SJCRH30 (cell line): ENCODE data around the gene ANKRD10. TPM values are rescaled to one million over a fixed set of nuclear protein-coding genes. Genes with fewer than 3 reads are reported as not detected.
A peak's percentile ranks its signal among the peaks of the same experiment; 100 is the strongest.
"Not testable (repeated sequence)": the region's sequence is repeated elsewhere in the genome, so short reads cannot be mapped to it uniquely, and the experiment has no call there.

Experiments
- DNase-seq, 2 experiments: peaks; one replicate each; pipeline ENCODE4 v3.0.0-alpha.2; 2015 to 2020
- H3K27ac ChIP-seq: fragments of 250-450 bp; sonication (Bioruptor Pico); 2 replicates; pipeline ENCODE4 v1.5.1; 2020; ENCODE audit warnings: mild to moderate bottlenecking, moderate library complexity
- H3K27me3 ChIP-seq: fragments of 250-450 bp; sonication (Bioruptor Pico); 2 replicates; pipeline ENCODE4 v1.5.1; 2020; ENCODE audit warnings: mild to moderate bottlenecking, moderate library complexity
- H3K36me3 ChIP-seq: fragments of 250-450 bp; sonication (Bioruptor Pico); 2 replicates; pipeline ENCODE4 v1.5.1; 2020; ENCODE audit warnings: mild to moderate bottlenecking, moderate library complexity
- H3K4me1 ChIP-seq: fragments of 250-450 bp; sonication (Bioruptor Pico); 2 replicates; pipeline ENCODE4 v1.5.1; 2020; ENCODE audit warnings: mild to moderate bottlenecking, moderate library complexity
- H3K4me3 ChIP-seq: fragments of 250-450 bp; sonication (Bioruptor Pico); 2 replicates; pipeline ENCODE4 v1.5.1; 2020; ENCODE audit warnings: mild to moderate bottlenecking, moderate library complexity
- H3K9me3 ChIP-seq: fragments of 250-450 bp; sonication (Bioruptor Pico); replicated peaks from 2 replicates; pipeline ENCODE4 v1.5.1; 2020; ENCODE audit warnings: mild to moderate bottlenecking, moderate library complexity
- total RNA-seq: library from RNA; depleted of rRNA; stranded (reverse); fragments of >200 nt; shearing (Covaris generic); gene quantifications from 2 replicates; pipeline ENCODE4 v1.2.3, GENCODE V29; 2014

Gene ANKRD10
- total RNA-seq, 1 experiment from 2014 or later: 68.2 TPM

DNA sequence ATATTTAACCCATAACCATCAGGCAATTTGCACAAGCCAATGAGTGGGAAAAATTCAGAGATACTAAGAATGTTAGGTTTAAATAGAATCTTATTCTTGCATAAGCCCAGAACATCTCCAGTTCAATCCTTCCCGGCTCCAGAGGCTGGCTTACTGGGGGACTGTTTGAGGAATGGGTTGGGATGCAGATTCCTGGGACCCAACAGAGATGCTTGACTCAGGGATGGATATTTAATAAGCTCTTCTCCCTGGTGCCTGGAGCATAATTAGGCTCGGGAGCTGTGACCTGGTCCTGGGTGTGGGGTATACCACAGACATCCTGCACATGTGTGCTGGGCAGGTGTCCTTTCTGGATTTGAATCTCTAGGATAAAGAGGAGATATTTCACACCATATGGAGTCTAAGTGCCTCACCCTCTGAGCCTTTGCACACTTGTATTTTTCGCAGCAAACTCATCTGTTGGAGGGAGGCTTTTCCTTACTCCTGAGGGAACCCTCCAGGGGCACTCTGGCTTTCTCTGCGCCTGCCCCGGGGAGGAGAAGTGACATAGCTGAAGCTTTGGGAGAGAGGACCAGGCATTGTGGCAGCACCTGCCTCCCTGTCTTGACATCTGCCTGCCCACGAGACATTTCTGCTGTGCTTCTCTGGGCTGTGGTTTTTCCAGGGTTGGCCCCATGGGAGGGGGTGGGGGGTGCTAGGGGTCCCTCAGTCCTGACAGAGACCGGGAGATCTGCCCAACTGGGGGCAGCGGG, 36.1 kb upstream of the ANKRD10 start:
- Histone ChIP-seq H3K4me3 (no peak overlapping the region), H3K4me1 (no peaks in the 10 kb centered on the region), H3K27me3 (no peaks in the 10 kb centered on the region), H3K27ac (no peak overlapping the region), H3K9me3 (no peaks in the 10 kb centered on the region), H3K36me3 (no peaks in the 10 kb centered on the region)
- DNase-seq: peak; percentile 16 to 37

DNA sequence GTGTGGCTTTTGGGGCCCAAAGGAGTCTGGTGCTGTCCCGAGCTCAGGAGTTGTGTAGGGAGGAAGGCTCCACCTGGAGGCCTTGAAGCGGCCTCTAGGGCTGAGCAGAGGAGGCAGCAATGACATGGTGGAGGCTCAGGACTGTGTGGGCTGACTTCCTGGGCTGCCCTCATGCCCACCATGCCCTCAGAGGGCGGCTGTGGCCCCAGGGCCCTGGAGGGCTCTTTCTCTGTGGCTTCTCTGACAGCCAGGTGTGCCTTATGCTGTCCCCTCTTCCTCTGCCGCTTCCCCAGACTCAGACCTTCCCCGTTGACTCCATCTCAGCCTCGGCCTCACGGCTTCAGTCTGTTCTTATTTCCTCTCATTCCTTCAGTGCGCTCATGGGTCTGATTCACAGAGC, 35.5 kb upstream of the ANKRD10 start:
- Histone ChIP-seq H3K27ac (no peak overlapping the region), H3K4me1 (no peaks in the 10 kb centered on the region), H3K36me3 (no peaks in the 10 kb centered on the region), H3K4me3 (no peak overlapping the region), H3K9me3 (no peaks in the 10 kb centered on the region), H3K27me3 (no peaks in the 10 kb centered on the region)
- no peak for DNase-seq

DNA sequence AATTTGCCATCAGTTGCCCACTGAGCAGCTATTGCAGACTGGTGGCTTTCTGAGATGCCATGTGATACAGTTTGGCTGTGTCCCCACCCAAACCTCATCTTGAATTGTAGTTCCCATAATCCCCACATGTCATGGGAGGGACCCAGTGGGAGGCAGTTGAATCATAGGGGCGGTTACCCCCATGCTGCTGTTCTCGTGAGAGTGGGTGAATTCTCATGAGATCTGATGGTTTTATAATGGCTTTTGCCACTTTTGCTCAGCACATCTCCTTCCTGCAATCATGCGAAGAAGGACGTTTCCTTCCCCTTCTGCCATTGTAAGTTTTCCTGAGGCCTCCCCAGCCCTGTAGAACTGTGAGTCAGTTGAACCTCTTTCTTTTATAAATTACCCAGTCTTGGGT, 34.8 kb upstream of the ANKRD10 start:
- H3K4me3 ChIP-seq: no peak overlapping the region
- no peaks in the 10 kb centered on the region for H3K27me3 ChIP-seq
- DNase-seq: no peak
- H3K27ac ChIP-seq: no peak overlapping the region
- no peaks in the 10 kb centered on the region for H3K36me3 ChIP-seq
- H3K4me1 ChIP-seq: no peaks in the 10 kb centered on the region
- H3K9me3 ChIP-seq: no peaks in the 10 kb centered on the region

DNA sequence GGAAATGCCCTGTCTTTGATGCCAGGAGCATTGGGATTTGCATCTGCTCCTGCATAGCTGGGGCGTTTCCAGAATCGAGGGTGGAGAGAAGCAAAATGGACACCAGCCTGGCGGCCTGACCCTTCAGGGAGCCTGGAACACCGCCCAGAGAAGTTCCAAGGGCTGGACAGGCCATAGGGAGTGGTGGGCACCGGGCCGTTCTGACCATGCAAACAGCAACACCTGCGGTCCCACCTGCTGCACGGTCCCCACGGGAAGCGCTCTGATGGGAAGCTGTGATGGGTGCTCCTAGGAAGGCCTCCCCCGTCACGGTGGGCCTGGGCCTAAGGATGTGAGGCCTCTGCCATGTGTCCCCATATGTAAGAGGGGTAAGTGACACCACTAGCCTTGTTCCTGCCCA, 34.2 kb upstream of the ANKRD10 start:
- DNase-seq: no peak
- Histone ChIP-seq H3K4me3 (no peak overlapping the region), H3K9me3 (no peaks in the 10 kb centered on the region), H3K27me3 (no peaks in the 10 kb centered on the region), H3K4me1 (no peaks in the 10 kb centered on the region), H3K27ac (no peak overlapping the region), H3K36me3 (no peaks in the 10 kb centered on the region)

DNA sequence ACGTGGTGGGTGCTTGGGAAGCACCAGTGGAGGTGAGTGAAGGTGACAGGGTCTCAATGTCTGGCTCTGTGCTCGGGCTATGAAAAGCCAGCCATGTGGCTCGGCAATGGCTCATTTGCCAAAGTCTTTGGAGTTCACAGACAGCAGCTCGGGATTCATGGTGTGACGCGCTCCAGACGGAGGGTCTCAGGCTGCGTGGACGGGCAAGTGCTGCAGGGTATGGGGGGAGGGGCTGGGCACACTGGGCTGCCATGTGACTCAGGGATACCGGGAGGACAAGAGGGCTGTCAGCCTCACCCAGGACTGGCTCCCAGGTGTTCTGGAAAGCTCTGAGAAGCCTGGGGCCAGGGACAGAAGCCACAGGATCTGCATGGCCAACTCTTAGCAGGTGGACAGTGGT, 32.5 kb upstream of the ANKRD10 start:
- not testable (repeated sequence) for H3K9me3 ChIP-seq, H3K4me3 ChIP-seq, DNase-seq, H3K4me1 ChIP-seq, H3K36me3 ChIP-seq, H3K27me3 ChIP-seq, H3K27ac ChIP-seq

DNA sequence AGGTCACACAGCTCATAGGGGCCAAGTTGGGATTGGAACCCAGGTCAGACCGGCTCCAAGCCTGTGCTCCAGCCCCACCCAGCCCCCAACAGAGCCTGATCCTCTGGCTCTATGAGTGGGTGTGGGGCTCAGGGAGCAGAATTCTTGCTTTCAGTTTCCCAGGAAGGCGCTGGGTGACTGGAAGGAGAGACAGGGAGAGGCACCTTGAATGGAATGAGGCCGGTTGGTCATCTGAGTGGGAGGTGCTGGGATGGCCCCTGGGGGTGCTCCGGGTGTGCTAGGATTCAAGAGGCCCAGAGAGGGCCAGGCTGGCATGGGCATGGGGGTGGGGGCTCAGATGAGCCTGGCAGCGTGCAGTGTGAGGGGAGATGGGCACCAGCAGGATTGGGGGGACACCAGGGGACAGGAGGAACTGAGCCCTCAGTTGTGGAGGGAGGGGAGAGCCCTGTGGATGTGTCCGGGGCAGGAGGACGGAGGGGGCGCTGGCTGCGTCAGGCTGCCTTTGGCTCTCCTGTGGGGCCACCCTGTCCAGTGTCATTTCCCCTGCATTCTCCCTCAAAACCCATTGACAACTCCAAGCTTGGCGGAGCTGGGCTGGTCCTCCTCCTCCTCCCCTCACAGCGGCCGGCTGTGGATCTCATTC, 31.2 kb upstream of the ANKRD10 start:
- no peak overlapping the region for H3K27ac ChIP-seq
- H3K4me1 ChIP-seq: no peaks in the 10 kb centered on the region
- H3K9me3 ChIP-seq: no peaks in the 10 kb centered on the region
- DNase-seq: no peak
- H3K4me3 ChIP-seq: no peak overlapping the region
- no peaks in the 10 kb centered on the region for H3K27me3 ChIP-seq
- H3K36me3 ChIP-seq: no peaks in the 10 kb centered on the region

DNA sequence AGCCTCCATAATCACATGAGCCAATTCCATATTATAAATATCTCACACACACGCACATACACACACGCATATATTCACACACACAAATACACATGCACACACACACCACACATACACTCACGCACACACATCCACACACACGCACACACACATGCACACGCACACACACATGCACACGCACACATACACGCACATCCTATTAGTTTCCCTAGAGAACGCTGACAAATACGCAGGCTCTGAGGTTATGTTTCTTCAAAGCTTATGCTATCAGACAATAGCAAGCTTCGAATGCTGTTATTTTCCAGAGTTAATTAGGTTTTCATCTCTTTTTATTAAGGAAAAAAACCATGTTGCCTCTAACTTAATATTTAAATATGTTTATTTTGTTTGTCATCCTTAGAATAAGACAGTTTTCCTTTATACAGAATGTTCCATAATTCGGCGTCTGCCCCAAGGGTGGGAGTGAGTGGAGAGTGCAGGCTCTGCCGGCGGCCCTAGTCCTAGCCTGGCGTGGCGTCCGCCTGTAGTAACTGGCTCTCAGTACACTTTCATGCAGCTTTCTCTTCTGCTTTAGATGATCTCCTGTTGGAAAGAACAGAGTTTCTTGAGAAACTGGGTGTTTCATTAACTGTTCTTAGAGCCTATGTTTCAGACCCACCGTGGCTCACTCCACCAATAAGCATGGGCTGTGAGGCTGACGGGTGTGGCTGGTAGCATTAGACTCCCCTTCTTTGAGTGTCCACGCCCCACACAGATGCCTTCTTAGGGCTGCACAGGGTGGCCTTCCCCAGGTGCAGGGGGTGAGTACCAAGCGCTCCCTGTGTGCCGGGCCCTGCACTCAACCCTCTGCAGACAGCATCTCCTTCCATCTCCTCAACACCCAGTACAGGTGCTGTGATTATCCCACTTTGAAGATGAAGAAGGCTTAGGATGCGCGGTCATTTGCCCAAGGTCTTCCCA, 30.4 kb upstream of the ANKRD10 start:
- Histone ChIP-seq H3K4me3 (no peak overlapping the region), H3K36me3 (no peaks in the 10 kb centered on the region), H3K27me3 (no peaks in the 10 kb centered on the region), H3K4me1 (no peaks in the 10 kb centered on the region), H3K27ac (no peak overlapping the region), H3K9me3 (no peaks in the 10 kb centered on the region)
- DNase-seq: no peak

DNA sequence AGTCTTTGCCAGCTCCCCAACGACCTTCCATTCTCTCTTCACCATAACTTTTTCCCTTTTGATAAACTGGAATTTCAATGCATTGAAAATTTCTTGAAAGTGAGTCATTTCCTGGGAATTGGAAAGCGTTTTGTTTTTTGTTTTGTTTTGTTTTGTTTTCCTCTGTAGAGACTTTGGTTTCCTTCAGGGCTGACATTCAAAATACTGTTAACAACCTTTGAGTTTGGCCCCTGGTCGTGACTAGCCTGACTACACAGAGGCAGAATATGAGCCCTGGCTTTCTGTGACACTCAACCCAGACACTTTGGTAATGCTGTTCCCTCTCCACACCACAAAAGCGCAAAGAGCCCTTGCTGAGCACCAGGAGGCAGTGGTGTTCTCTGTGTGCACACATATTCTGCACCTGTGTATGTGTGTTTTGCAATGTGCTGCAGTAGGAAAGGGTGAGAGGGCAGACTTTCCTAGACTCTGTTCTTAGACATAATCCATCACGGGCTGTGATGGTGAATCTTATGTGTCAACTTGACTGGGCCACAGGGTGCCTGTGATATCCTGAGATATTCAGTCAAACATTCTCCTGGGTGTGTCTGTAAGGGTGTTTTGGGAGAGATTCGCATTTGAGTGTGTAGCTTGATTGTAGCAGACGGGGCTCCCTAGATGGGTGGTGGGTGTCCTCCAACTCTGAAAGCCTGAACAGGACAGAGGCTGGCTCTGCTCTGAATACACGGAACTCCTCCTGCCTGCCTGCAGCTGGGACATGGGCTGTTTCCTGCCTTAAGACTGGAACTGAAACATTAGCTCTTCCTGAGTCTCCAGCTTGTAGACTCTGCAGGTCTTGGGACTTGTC, 29.5 kb upstream of the ANKRD10 start:
- DNase-seq: peak; percentile 30 to 53
- Histone ChIP-seq H3K4me1 (no peaks in the 10 kb centered on the region), H3K27me3 (no peaks in the 10 kb centered on the region), H3K9me3 (no peaks in the 10 kb centered on the region), H3K36me3 (no peaks in the 10 kb centered on the region), H3K27ac (no peak overlapping the region), H3K4me3 (no peak overlapping the region)

DNA sequence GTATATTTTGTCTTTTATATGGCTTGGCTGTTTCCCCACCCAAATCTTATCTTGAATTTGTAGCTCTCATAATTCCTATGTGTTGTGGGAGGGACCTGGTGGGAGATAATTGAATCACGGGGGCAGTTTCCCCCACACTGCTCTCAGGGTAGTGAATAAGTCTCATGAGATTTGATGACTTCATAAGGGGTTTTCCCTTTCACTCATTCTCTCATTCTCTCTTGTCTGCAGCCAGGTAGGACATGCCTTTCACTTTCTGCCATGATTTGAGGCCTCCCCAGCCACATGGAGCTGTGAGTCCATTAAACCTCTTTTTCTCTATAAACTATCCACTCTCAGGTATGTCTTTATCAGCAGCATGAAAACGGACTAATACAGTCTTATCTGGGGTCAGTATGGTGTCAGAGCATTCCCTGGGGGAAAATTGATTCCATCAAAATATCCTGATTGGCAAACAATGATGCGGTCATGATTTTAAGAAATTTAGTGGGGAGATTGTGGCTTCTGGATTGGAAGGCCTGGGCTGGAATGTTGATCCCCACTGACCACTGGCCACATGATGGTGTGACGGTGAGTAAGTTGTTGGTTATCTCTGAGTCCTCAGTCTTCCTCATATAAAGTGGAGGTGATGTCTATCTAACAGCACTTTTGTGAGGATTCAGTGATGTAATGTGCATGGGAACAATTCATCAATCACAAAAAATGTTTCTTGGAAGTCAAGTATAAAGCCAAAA, 27.5 kb upstream of the ANKRD10 start:
- Histone ChIP-seq H3K4me3 (no peak overlapping the region), H3K27ac (no peak overlapping the region), H3K36me3 (no peaks in the 10 kb centered on the region), H3K4me1 (no peaks in the 10 kb centered on the region), H3K9me3 (no peaks in the 10 kb centered on the region), H3K27me3 (no peaks in the 10 kb centered on the region)
- DNase-seq: no peak

DNA sequence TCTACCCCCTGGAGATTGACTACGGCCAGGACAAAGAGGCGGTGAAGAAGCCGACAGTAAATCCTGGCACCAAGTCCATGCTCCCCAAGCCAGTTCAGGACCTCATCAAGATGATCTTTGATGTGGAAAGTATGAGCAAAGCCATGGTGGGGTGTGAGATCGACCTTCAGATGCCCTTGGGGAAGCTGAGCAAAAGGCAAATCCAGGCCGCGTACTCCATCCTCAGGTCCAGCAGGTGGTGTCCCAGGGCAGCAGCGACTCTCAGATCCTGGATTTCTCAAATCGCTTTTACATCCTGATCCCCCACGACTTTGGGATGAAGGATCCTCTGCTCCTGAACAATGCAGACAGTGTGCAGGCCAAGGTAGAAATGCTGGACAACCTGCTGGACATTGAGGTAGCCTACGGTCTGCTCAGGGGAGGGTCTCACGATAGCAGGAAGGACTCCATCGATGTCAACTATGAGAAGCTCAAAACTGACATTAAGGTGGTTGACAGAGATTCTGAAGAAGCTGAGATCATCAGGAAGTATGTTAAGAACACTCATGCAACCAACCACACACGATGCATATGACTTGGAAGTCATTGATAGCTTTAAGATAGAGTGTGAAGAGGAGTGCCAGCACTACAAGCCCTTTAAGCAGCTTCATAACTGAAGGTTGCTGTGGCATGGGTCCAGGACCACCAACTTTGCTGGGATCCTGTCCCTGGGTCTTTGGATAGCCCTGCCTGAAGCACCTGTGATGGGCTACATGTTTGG, 24.0 kb upstream of the ANKRD10 start:
- Histone ChIP-seq H3K9me3 (no peaks in the 10 kb centered on the region; the same call in 1 of the 2 replicates), H3K4me1 (no peaks in the 10 kb centered on the region), H3K36me3 (no peaks in the 10 kb centered on the region), H3K27me3 (no peaks in the 10 kb centered on the region), H3K27ac (no peak overlapping the region), H3K4me3 (no peak overlapping the region)
- DNase-seq: no peak

DNA sequence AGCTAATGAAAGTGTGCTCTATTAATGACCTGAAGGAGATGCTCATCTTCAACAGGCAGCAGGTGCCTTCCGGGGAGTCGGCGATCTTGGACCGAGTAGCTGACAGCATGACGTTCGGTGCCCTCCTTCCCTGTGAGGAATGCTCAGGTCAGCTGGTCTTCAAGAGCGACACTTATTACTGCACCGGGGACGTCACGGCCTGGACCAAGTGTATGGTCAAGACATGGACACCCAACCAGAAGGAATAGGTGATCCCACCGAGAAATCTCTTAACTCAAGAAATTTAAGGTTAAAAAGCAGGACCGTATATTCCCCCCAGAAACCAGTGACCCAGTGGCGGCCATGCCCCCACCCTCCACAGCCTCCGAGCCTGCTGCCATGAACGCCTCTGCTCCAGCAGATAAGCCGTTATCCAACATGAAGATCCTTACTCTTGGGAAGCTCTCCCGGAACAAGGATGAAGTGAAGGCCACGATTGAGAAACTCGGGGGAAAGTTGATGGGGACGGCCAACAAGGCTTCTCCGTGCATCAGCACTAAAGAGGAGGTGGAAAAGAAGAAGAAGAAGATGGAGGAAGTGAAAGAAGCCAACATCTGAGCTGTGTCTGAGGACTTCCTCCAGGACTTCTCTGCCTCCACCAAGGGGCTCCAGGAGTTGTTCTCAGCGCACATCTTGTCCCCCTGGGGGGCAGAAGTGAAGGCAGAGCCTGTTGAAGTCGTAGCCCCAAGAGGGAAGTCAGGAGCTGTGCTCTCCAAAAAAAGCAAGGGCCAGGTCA, 22.8 kb upstream of the ANKRD10 start:
- Histone ChIP-seq H3K4me3 (no peak overlapping the region), H3K9me3 (no peaks in the 10 kb centered on the region; the same call in 1 of the 2 replicates), H3K27ac (no peak overlapping the region), H3K4me1 (no peaks in the 10 kb centered on the region), H3K27me3 (no peaks in the 10 kb centered on the region), H3K36me3 (no peaks in the 10 kb centered on the region)
- DNase-seq: no peak

DNA sequence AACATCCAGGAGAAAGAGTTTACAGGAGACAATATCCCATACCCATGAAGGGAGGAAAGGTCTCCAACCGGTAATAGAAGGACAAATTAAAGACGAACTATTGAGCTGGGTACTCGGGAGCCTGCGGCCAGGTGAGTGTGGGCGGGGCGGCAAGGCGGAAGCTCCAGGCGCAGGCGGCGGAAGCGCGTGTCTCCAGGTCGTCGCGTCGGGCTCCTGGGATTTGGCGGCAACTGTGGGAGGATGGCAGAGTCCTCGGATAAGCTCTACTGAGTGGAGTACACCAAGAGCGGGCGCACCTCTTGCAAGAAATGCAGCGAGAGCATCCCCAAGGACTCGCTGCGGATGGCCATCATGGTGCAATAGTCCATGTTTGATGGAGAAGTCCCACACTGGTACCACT, 21.6 kb upstream of the ANKRD10 start:
- no peak for DNase-seq
- Histone ChIP-seq H3K9me3 (no peaks in the 10 kb centered on the region; the same call in 1 of the 2 replicates), H3K27me3 (no peaks in the 10 kb centered on the region), H3K4me3 (no peak overlapping the region), H3K27ac (no peak overlapping the region), H3K36me3 (no peaks in the 10 kb centered on the region), H3K4me1 (no peaks in the 10 kb centered on the region)

DNA sequence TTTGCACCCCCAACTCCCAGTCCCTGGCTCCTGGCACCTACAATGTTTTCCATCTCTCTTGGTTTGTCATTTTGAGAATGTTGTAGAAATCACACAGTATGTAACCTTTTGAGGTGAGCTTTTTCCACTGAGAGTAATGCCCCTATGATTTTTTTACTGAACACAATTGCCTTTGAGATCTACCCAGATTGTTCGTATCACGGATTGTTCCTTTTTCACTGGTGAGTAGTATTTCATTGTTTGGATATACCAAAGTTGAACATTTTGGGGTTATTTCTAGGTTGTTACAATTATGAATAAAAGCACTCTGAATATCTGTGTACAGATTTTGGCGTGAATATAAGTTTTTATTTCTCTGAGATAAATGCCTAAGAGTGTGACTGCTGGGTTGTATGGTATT, 17.7 kb upstream of the ANKRD10 start:
- no peaks in the 10 kb centered on the region; the same call in 1 of the 2 replicates for H3K9me3 ChIP-seq
- no peak overlapping the region for H3K27ac ChIP-seq
- no peaks in the 10 kb centered on the region for H3K27me3 ChIP-seq
- no peak overlapping the region for H3K4me3 ChIP-seq
- no peak for DNase-seq
- no peaks in the 10 kb centered on the region for H3K36me3 ChIP-seq
- no peaks in the 10 kb centered on the region for H3K4me1 ChIP-seq
